NOMO-1 treated with DMSO at 0.1 percent for 48 hours (cell line): ENCODE results near the gene NR1I3.
"Not testable (repeated sequence)": the region's sequence is repeated elsewhere in the genome, so short reads cannot be mapped to it uniquely, and the experiment has no call there.

Source experiments
- DNase-seq: peaks from one replicate; lab custom pipeline; 2025; ENCODE audit not compliant: unreplicated experiment; lab: John Stamatoyannopoulos, UW

Gene NR1I3

GRCh38 chr1:161251579-161251978, 13.6 kb upstream of the NR1I3 start:
- DNase-seq = no peak

GRCh38 chr1:161250829-161251228, 12.8 kb upstream of the NR1I3 start:
- no peak for DNase-seq

- DNase-seq = not testable (repeated sequence)
These were observed 12.1 kb upstream of the NR1I3 start for GRCh38 chr1:161250100-161250499.

GRCh38 chr1:161244888-161245287, 6.9 kb upstream of the NR1I3 start:
- DNase-seq = no peak

GRCh38 chr1:161242313-161242712, 4.3 kb upstream of the NR1I3 start:
- peak; percentile 13 for DNase-seq

GRCh38 chr1:161241682-161242081, 3.7 kb upstream of the NR1I3 start:
- DNase-seq = peak; percentile 42

GRCh38 chr1:161235957-161236775, 1.8 kb downstream of the NR1I3 start:
- DNase-seq = no peak

- DNase-seq = no peak
These were observed 4.9 kb downstream of the NR1I3 start for GRCh38 chr1:161233102-161233501.

- no peak for DNase-seq
These were observed 7.2 kb downstream of the NR1I3 start for GRCh38 chr1:161230762-161231161.

- no peak for DNase-seq
These were observed 8.1 kb downstream of the NR1I3 start for GRCh38 chr1:161229896-161230295.

GRCh38 chr1:161228032-161228431, 10.0 kb downstream of the NR1I3 start:
- DNase-seq = no peak

GRCh38 chr1:161227196-161227871, 10.7 kb downstream of the NR1I3 start:
- peak; percentile 90 for DNase-seq

GRCh38 chr1:161226759-161227158, 11.2 kb downstream of the NR1I3 start:
- no peak for DNase-seq

GRCh38 chr1:161226320-161226711, 11.7 kb downstream of the NR1I3 start:
- no peak for DNase-seq

GRCh38 chr1:161225534-161226319, 12.3 kb downstream of the NR1I3 start, which contains the start of gene TOMM40L:
Gene TOMM40L, plus strand, starts transcription at chr1:161226060. Its CDS starts 430 bp downstream, at chr1:161226490.
- DNase-seq = peak; percentile 100

- peak; percentile 59 for DNase-seq
These were observed 12.8 kb downstream of the NR1I3 start for GRCh38 chr1:161225178-161225533.

- DNase-seq = not testable (repeated sequence)
These were observed 13.3 kb downstream of the NR1I3 start for GRCh38 chr1:161224695-161225087.

GRCh38 chr1:161223805-161224694, 14.0 kb downstream of the NR1I3 start:
- no peak for DNase-seq

- no peak for DNase-seq
These were observed 15.6 kb downstream of the NR1I3 start for GRCh38 chr1:161222175-161223019.

- no peak for DNase-seq
These were observed 18.0 kb downstream of the NR1I3 start for GRCh38 chr1:161220002-161220401.
